AG09319 (cell line): ENCODE data around the gene CD300LB.
A peak's percentile ranks its signal among the peaks of the same experiment; 100 is the strongest.

Source experiments
- DNase-seq: peaks from one replicate; pipeline ENCODE4 v3.0.0-alpha.2; 2010; ENCODE audit warnings: low read depth; ENCODE audit errors: extremely low read depth
- TF ChIP-seq, protein P1 (sequence below): IDR thresholded peaks from 2 replicates; pipeline ENCODE4 v1.5.1; 2011; ENCODE audit warnings: low read depth, mild to moderate bottlenecking, inconsistent platforms, low read length, moderate library complexity

CD300LB gene

DNA sequence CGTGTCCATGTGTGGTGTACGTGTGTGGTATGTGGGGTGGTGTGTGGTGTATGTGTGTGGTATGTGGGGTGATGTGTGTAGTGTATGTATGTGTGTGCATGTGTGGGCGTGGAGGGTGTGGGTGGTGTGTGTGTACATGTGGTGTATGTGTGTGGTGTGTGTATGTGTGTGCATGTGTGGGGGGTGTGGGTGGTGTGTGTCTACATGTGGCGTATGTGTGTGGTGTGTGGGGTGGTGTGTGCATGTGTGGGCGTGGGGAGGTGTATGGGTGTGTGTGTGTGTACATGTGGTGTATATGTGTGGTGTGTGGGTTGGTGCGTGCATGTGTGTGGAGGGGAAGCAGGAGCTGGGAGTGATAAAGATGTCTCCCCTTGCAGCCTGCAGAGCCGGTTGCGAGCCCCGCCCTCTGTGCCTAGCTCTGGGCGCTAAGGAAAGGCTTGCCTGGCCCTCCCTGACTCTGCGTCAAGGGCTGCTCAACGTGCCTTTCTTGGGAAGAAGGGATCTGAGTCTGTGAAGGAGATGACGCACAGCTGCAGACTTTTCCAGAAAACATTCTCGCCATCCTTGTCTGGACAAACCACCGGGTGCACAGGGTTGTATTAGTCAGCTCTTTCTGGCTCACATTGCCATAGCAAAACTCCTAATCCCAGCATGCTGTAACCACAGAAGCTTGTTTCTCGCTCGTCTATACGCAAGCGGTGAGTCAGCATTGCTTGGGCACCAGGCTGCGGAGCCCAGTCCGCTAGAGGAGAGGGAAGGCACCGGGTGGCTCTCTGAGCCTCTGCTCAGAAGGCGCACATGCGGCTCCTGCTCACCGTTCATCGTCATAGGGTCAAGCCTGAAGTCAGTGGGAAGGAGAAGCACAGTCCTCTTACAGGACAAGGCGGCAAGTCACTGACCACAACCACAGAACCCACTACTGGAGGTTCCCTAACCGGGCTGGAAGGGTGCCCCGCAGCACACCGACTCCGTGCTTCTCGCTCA is 38.0 kb upstream of the CD300LB start:
- peak; percentile 63 for DNase-seq
- TF ChIP-seq, protein P1, sequence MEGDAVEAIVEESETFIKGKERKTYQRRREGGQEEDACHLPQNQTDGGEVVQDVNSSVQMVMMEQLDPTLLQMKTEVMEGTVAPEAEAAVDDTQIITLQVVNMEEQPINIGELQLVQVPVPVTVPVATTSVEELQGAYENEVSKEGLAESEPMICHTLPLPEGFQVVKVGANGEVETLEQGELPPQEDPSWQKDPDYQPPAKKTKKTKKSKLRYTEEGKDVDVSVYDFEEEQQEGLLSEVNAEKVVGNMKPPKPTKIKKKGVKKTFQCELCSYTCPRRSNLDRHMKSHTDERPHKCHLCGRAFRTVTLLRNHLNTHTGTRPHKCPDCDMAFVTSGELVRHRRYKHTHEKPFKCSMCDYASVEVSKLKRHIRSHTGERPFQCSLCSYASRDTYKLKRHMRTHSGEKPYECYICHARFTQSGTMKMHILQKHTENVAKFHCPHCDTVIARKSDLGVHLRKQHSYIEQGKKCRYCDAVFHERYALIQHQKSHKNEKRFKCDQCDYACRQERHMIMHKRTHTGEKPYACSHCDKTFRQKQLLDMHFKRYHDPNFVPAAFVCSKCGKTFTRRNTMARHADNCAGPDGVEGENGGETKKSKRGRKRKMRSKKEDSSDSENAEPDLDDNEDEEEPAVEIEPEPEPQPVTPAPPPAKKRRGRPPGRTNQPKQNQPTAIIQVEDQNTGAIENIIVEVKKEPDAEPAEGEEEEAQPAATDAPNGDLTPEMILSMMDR: no peak

DNA sequence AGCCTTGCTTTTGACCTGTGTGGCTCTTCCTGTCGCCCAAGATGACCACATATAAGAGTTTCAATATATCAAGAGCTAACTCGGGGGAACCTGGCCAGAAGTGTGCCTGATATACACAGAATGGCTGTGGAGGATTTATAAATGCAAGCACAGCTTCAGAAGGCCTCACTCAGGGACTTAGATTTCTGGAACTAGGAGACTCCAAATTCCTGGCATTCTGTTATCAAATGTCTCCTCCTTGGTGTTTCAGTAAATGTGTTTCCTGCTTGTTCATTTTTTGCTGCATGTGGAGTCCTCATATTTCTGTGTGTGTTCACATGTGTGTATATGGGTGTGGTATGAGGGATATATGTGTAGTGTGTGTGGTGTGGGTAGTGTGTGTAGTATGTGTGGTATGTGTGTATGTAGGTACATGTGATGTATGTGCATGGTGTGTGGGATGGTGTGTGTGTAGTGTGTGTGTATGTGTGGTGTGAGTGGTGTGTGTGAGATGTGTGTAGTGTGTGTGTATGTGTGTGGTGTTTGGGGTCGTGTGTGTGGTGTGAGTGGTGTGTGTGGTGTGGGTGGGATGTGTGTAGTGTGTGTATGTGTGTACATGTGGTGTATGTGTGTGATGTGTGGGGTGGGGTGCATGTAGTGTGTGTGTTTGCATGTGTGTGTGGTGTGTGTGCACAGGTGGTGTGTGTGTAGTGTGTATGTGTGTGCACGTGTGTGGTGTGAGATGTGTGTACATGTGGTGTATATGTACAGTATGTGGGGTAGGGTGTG is 37.0 kb upstream of the CD300LB start:
- TF ChIP-seq, protein P1: no peak

DNA sequence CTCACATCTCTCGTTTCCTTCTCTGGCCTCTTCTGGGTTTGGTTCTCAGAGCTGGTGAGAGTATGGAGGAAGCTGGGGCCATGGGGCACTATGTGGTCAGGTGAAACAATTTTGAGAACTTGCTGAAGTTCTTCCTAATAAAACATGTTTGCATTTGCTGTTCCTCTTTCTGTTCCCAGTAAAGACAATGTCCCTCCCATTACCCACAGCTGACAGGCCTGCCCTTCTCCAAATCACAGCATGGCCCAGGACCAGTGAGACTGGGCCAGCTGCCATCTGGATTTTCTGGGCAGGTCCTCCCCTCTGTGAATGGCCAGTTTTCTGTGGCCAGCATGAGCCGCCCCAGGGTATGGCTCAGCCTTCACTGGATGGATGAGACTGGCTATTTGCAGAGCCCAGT is 36.1 kb upstream of the CD300LB start, which contains the start of gene CD300H:
TSS of gene CD300H (minus strand) at position 113 of the 400 bp plus-strand sequence.
- TF ChIP-seq, protein P1: no peak
- DNase-seq: no peak

More for the DNA sequence above, 37.0 kb upstream of the CD300LB start:
- DNase-seq: no peak

DNA sequence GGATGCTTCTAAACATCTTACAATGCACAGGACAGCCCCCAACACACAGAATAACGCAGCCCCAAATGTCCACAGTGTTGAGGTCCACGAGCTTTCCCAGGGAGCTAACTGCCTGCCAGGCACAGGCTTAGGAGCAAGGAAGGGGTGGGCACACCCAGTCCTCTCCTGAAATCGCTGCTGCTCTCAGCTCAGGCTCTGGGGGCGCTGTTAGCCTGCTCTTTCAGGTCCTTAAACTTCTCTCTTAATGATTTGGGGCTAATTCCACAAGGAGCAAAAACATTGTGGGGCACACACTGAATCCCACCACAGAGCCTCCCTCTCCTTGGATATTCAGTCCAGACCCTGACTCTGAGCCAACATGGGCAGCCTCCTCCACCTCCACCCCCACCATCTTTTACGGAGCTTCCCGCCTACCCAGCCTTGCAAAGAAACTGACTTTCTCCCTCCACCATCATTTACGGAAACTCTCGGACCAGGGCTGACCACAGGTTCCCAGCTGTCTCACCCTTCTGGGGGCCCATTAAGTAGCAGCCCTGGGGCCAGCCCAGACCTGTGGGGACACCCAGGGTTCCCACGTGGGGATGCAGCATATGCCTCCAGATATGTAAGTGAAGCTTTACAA is 35.0 kb upstream of the CD300LB start:
- DNase-seq: no peak

DNA sequence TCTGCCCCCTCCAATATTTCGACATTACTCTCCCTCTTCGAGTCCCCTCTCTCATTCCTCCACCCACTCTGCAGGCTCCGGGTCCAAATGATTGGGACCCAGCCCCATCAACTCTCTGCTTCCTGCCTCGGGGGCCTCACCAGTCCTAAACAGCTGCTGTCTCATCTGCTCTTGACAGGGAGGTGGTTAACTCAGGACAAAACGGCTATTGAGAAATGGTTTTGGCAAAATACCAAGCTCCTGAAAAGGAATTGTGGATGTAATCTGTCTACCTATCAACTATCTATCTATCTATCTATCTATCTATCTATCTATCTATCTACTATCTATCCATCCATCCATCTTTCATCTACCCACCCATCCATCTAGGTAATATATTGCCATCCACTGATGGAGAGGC is 33.9 kb upstream of the CD300LB start:
- TF ChIP-seq, protein P1: no peak
- no peak for DNase-seq

More for the DNA sequence above, 35.0 kb upstream of the CD300LB start:
- TF ChIP-seq, protein P1: peak; percentile 40

DNA sequence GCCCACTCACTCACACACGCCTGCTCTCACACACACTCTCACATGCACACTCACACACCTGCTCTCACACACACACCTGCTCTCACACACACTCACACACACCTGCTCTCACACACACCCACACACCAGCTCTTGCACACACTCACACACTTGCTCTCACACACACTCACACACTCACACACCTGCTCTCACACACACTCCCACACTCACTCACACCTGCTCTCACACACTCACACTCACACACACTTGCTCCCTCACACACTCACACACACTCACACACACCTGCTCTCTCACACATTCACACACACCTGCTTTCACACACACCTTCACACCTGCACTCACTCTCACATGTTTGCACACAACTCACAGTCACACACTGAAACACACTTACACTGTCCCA is 32.1 kb upstream of the CD300LB start:
- DNase-seq: no peak
- TF ChIP-seq, protein P1: no peak
